ENCODE data around the gene CCNK.

DNA sequence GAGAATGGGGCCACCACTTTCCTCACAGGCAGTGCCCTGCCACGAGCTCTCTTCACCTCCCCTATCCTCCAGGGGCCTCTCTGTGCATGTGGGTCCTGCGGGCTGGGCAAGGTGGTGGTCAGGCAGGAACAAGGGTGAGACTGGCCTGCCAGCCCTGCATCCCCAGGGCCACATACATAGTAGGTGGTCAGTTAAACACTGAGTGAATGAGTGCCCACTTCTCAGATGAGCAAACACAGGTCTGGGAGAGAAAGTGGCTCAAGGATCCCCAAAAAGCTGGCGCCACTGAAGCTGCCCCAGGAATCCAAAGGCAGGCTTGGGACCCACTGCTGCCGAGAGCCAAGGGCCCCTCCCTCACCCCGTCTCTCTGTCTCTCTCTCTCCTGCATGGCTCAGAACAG is 51.1 kb downstream of the CCNK start:
- TF ChIP-seq, protein P1, sequence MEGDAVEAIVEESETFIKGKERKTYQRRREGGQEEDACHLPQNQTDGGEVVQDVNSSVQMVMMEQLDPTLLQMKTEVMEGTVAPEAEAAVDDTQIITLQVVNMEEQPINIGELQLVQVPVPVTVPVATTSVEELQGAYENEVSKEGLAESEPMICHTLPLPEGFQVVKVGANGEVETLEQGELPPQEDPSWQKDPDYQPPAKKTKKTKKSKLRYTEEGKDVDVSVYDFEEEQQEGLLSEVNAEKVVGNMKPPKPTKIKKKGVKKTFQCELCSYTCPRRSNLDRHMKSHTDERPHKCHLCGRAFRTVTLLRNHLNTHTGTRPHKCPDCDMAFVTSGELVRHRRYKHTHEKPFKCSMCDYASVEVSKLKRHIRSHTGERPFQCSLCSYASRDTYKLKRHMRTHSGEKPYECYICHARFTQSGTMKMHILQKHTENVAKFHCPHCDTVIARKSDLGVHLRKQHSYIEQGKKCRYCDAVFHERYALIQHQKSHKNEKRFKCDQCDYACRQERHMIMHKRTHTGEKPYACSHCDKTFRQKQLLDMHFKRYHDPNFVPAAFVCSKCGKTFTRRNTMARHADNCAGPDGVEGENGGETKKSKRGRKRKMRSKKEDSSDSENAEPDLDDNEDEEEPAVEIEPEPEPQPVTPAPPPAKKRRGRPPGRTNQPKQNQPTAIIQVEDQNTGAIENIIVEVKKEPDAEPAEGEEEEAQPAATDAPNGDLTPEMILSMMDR (IDR thresholded peaks at IDR 0.05; ENCODE audit: low read length) = no peak
- no peak for TF ChIP-seq EZH2 (IDR thresholded peaks at IDR 0.05; ENCODE audit: borderline replicate concordance, low read length)
